ENCODE results near the gene RGS11. TPM values are rescaled to one million over a fixed set of nuclear protein-coding genes. Genes with fewer than 3 reads are reported as not detected.

Gene RGS11
- total and polyA plus RNA-seq, 12 donors: 1.9 to 36.4 (median 12.5) TPM

- Histone ChIP-seq H3K4me1 (peaks cover 0 to 35% (median 22%) of the 10 kb centered on the region in 9 donors), H3K36me3 (no peaks in the 10 kb centered on the region), H3K4me3 (no peak overlapping the region), H3K9me3 (no peaks in the 10 kb centered on the region), H3K27me3 (peaks cover 0 to 60% (median 20%) of the 10 kb centered on the region in 7 donors), H3K27ac (no peak overlapping the region)
- whole genome bisulfite sequencing, 2 donors: 76 to 80% methylated on average over 7 of the region's 7 CpGs
- intact Hi-C loops (cut with DNase I): no loop called here
- ATAC-seq (no peak), DNase-seq (no peak)
- no peak for TF ChIP-seq CTCF (IDR thresholded peaks at IDR 0.05)
Observed at GRCh38 chr16:279531-279930, 3.8 kb upstream of the RGS11 start.

- H3K4me1 ChIP-seq: peaks cover 0 to 38% (median 22%) of the 10 kb centered on the region in 9 donors
- H3K27me3 ChIP-seq: peaks cover 0 to 66% (median 20%) of the 10 kb centered on the region in 7 donors
- 53 to 58% methylated on average over 6 of the region's 6 CpGs for WGBS, 2 donors
- no peaks in the 10 kb centered on the region for H3K36me3 ChIP-seq
- no peaks in the 10 kb centered on the region for H3K9me3 ChIP-seq
- ATAC-seq (peak; percentile 11 to 67 (median 54)), DNase-seq (peak in 1 of 2 donors; percentile 50)
- intact Hi-C loops (cut with DNase I): no loop called here
- no peak for TF ChIP-seq CTCF (IDR thresholded peaks at IDR 0.05)
- H3K4me3 ChIP-seq: no peak overlapping the region
- H3K27ac ChIP-seq: no peak overlapping the region
Observed at GRCh38 chr16:278863-279366, 3.2 kb upstream of the RGS11 start.

GRCh38 chr16:276426-277077 lies 808 bp upstream of the RGS11 start:
- Histone ChIP-seq H3K9me3 (no peaks in the 10 kb centered on the region), H3K4me3 (peak overlapping the region in 6 of 10 donors; percentile 53 to 64 (median 61)), H3K27me3 (peaks cover 0 to 55% (median 14%) of the 10 kb centered on the region in 7 donors), H3K27ac (peak overlapping the region in 1 of 10 donors; percentile 28), H3K4me1 (peaks cover 0 to 37% (median 22%) of the 10 kb centered on the region in 9 donors), H3K36me3 (no peaks in the 10 kb centered on the region)
- ATAC-seq (peak in 5 of 8 donors; percentile 5 to 23 (median 12)), DNase-seq (no peak)
- WGBS, 2 donors: 80% methylated on average over 20 of the region's 20 CpGs
- intact Hi-C loops (cut with DNase I): no loop called here
- no peak for TF ChIP-seq CTCF (IDR thresholded peaks at IDR 0.05)

GRCh38 chr16:275041-275641 lies 603 bp downstream of the RGS11 start:
- DNase-seq (peak in 1 of 2 donors; percentile 13), ATAC-seq (peak in 4 of 8 donors; percentile 3 to 23 (median 10))
- Histone ChIP-seq H3K36me3 (no peaks in the 10 kb centered on the region), H3K27ac (peak overlapping the region in 1 of 10 donors; percentile 9), H3K27me3 (peaks cover 0 to 44% (median 7%) of the 10 kb centered on the region in 7 donors), H3K4me3 (peak overlapping the region in 9 of 10 donors; percentile 40 to 64 (median 59)), H3K9me3 (no peaks in the 10 kb centered on the region), H3K4me1 (peaks cover 0 to 27% (median 14%) of the 10 kb centered on the region in 9 donors)
- intact Hi-C loops (cut with DNase I): no loop called here
- no peak for TF ChIP-seq CTCF (IDR thresholded peaks at IDR 0.05)
- WGBS, 2 donors: 2 to 3% methylated on average over 35 to 58 of the region's 58 CpGs
